Smooth muscle cell of the pulmonary artery (primary cell): ENCODE measurements around the gene MED4. TPM values are rescaled to one million over a fixed set of nuclear protein-coding genes. Genes with fewer than 3 reads are reported as not detected.

ENCODE experiments used
- total RNA-seq: library from RNA; depleted of rRNA; stranded (reverse); fragments of >200 nt; gene quantifications from 2 replicates; pipeline ENCODE4 v1.2.3, GENCODE V29; 2014

Gene MED4
- total RNA-seq = 24.3 and 26.7 TPM in 2 replicates

DNA sequence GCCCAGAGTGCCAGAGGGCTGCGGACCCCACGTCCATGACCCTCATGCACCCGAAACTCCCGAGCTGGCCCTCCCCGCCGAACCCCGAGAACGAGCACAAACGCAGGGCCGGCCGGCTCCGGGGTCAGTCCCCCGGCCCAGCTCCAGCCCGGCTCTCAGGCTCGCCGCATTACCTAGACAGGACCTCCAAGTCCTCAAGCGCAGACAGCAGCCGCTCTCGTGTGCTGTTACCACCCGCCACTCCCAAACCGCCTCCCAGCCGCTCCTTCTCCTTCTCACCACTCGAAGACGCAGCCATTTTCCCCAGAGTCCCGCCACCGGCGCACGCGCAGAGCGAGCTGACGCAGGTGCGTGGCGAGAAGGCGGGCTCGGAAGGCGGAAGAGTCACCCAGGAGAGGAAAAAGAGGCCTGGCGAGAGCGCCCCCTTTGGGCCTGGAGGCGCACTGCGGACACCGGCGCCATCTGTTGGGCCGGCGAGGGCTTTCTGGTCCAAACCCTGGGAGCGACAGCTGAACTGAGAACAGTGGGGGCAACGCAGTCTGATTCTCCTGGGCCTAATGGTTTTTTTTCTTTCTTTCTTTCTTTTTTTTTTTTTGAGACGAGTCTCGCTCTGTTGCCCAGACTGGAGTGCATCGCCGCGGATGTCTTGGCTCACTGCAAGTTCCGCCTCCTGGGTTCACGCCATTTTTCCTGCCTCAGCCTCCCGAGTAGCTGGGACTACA lies at the start of gene MED4:
MED4 (minus strand) TSS at position 324 of the 722 bp plus-strand sequence; CDS start at position 298, 26 bp downstream.

DNA sequence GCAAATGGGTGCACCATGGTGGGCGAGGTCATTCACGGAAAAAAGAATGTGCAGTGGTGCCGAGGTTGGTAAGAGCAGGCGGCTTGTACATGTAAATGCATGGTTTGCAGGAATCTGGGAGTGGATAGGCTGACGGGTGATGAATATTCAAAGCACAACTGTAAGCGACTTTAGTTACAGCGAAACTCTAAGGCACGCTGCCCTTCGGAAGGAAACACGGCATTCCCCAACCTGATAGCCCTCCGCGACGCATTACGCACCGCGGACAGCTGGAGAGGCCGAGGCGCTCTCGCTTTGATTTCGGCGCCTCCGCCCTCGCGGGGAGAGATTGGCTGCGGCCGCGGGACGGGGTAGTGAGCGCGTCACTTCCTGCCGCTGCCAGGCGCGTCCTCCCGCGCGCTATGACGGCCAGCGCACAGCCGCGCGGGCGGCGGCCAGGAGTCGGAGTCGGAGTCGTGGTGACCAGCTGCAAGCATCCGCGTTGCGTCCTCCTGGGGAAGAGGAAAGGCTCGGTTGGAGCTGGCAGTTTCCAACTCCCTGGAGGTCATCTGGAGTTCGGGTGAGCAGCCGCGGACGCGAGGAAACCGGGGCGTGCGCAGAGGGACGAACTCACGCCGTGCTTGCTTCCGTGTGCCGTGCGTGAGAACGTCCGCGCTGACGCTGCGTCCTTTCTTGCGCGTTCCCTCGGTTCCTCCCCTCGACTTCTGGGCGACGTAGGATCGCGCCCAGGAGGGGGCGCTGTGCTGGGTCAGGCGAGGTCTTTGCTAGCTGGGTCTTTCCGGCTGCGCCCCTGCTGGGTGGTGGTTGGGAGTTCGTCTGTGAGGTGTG lies 57.3 kb downstream of the MED4 start, which contains the start of gene NUDT15:
NUDT15 (plus strand) TSS at position 381 of the 828 bp plus-strand sequence; CDS start at position 402, 21 bp downstream.

Other genes starting within 250 kb of the MED4 start
- 38.1 and 53.3 TPM in 2 replicates for gene SUCLA2, start 93.8 kb downstream of the MED4 start, total RNA-seq
- gene NUDT15, start 57.4 kb downstream of the MED4 start, total RNA-seq = 11.8 and 13.7 TPM in 2 replicates
- 256 and 340 TPM in 2 replicates for gene ITM2B, start 138.1 kb upstream of the MED4 start, total RNA-seq
- 34.9 and 37.8 TPM in 2 replicates for gene RB1, start 208.6 kb upstream of the MED4 start, total RNA-seq